K562 (cell line): ENCODE measurements around the gene SV2C. TPM values are rescaled to one million over a fixed set of nuclear protein-coding genes. Genes with fewer than 3 reads are reported as not detected.

Source experiments
- ATAC-seq: fragments of 200-7000 bp; cut with Tn5 transposase; 3 replicates; pipeline ENCODE4 v1.9.1; 2020; ENCODE audit warnings: moderate library complexity
- BruUV-seq: library from RNA; stranded (reverse); fragments of 400-500 nt; replicated peaks from 2 replicates; lab custom pipeline; 2021; lab: Mats Ljungman, UMichigan
- CTCF ChIA-PET: fragments of 300-600 bp; formaldehyde crosslinking; extraction: SDS; loops from one replicate; lab custom pipeline; 2021; ENCODE audit warnings: low intra/inter-chr PET ratio; lab: Yijun Ruan, JAX
- POLR2A ChIA-PET: fragments of 300-600, 350-650 bp; sonication (Branson Sonifier 250); formaldehyde crosslinking; extraction: SDS; loops from one replicate; lab custom pipeline; 2021; ENCODE audit warnings: antibody characterized with exemption, inconsistent platforms; lab: Yijun Ruan, JAX
- DNase-seq, 4 experiments: peaks; one replicate each; pipeline versions ENCODE4 v3.0.0 to v3.0.0-alpha.2; 2011 to 2018; ENCODE audit warnings: low spot score in 3 of 4, mixed read lengths in 3 of 4; ENCODE audit errors: extremely low read depth in 1 of 4
- FAIRE-seq: peaks from 2 replicates; lab custom pipeline; 2011; peaks lifted over from hg19 to GRCh38; lab: Jason Lieb, UNC
- H2AFZ ChIP-seq: 2 replicates; pipeline ENCODE4 v1.6.0; 2011; ENCODE audit warnings: low read depth, low read length, control low read depth, inconsistent platforms
- H3K27ac ChIP-seq: fragments of 200-600 bp; 3 replicates; pipeline ENCODE4 v1.8.0; 2011; ENCODE audit warnings: low read depth, mild to moderate bottlenecking, control low read depth, inconsistent platforms, low read length, moderate library complexity, mixed read lengths; ENCODE audit errors: extremely low read depth
- H3K27me3 ChIP-seq, 2 experiments: fragments of 300-600 bp in 1 of 2; 2 replicates in 1 of 2; 3 replicates in 1 of 2; pipeline versions ENCODE4 v1.6.0 to v1.8.0; 2011; ENCODE audit warnings: inconsistent platforms in 2 of 2, low read length in 2 of 2, mild to moderate bottlenecking in 1 of 2, mixed read lengths in 1 of 2, moderate library complexity in 1 of 2; ENCODE audit not compliant: control insufficient read depth in 2 of 2, insufficient read depth in 2 of 2
- H3K36me3 ChIP-seq: fragments of 300-600 bp; 3 replicates; pipeline ENCODE4 v1.8.0; 2011; ENCODE audit warnings: mild to moderate bottlenecking, low read length, inconsistent platforms; ENCODE audit not compliant: control insufficient read depth, insufficient read depth
- H3K4me1 ChIP-seq, 2 experiments: fragments of 200-600 bp in 1 of 2; replicated peaks in 1 of 2; 2 replicates in 1 of 2; 3 replicates in 1 of 2; pipeline versions ENCODE4 v1.5.1 to v1.8.0; 2011; ENCODE audit warnings: inconsistent platforms in 2 of 2, low read length in 2 of 2, mild to moderate bottlenecking in 1 of 2, mixed read lengths in 1 of 2, moderate library complexity in 1 of 2; ENCODE audit not compliant: control insufficient read depth in 2 of 2, insufficient read depth in 2 of 2
- H3K4me2 ChIP-seq: 2 replicates; pipeline ENCODE4 v1.6.1; 2011; ENCODE audit warnings: low read length, control low read depth, inconsistent platforms, mixed read lengths; ENCODE audit not compliant: insufficient read depth
- H3K4me3 ChIP-seq: fragments of 200-600 bp; sonication (generic), shearing (Covaris generic); 2 replicates; pipeline ENCODE4 v1.5.1; 2016; ENCODE audit warnings: control low read depth, inconsistent platforms
- H3K79me2 ChIP-seq: fragments of 200-600 bp; 3 replicates; pipeline ENCODE4 v1.8.0; 2011; ENCODE audit warnings: low read length, inconsistent platforms; ENCODE audit not compliant: control insufficient read depth, insufficient read depth
- H3K9ac ChIP-seq, 2 experiments: 2 replicates each; pipeline versions ENCODE4 v1.6.0 to v1.6.1; 2011; ENCODE audit warnings: low read depth in 2 of 2, low read length in 2 of 2, control low read depth in 1 of 2, inconsistent platforms in 1 of 2, mild to moderate bottlenecking in 1 of 2, mixed read lengths in 1 of 2; ENCODE audit not compliant: insufficient read depth in 1 of 2
- H3K9me1 ChIP-seq: one replicate; pipeline ENCODE4 v1.6.0; 2011; ENCODE audit warnings: inconsistent platforms, mild to moderate bottlenecking, low read length, moderate library complexity; ENCODE audit not compliant: control insufficient read depth, insufficient read depth
- H3K9me3 ChIP-seq: replicated peaks from 2 replicates; pipeline ENCODE4 v1.5.1; 2011; ENCODE audit warnings: low read depth, low read length, inconsistent platforms; ENCODE audit not compliant: control insufficient read depth, insufficient read depth
- H4K20me1 ChIP-seq: replicated peaks from 2 replicates; pipeline ENCODE4 v1.6.1; 2011; ENCODE audit warnings: low read length, inconsistent platforms, mixed read lengths; ENCODE audit not compliant: control insufficient read depth, insufficient read depth
- BMI1 ChIP-seq: fragments of 150-350 bp; IDR thresholded peaks from 2 replicates; pipeline ENCODE4 v1.6.1; 2014; ENCODE audit warnings: low read length
- HES1 ChIP-seq: fragments of 450-650 bp; IDR thresholded peaks from 2 replicates; pipeline ENCODE4 v1.6.1; 2016; ENCODE audit warnings: low read depth, mild to moderate bottlenecking, moderate library complexity
- IFI16 ChIP-seq: fragments of 250-450 bp; sonication (Bioruptor Pico); IDR thresholded peaks from 2 replicates; pipeline ENCODE4 v2.1.2; 2022; ENCODE audit warnings: mild to moderate bottlenecking, inconsistent platforms
- JUNB ChIP-seq: fragments of 450-650 bp; formaldehyde crosslinking; conservative IDR thresholded peaks from 2 replicates; pipeline ENCODE4 v1.4.0; 2020; ENCODE audit warnings: mild to moderate bottlenecking
- NKRF ChIP-seq: fragments of 450-650 bp; IDR thresholded peaks from 2 replicates; pipeline ENCODE4 v1.6.1; 2016; ENCODE audit warnings: borderline replicate concordance
- SRSF7 ChIP-seq: fragments of 200-400 bp; formaldehyde crosslinking; optimal IDR thresholded peaks from 2 replicates; pipeline ENCODE3; 2017; ENCODE audit warnings: mild to moderate bottlenecking, low read depth, low read length
- TCF15 ChIP-seq: fragments of 250-450 bp; sonication (Bioruptor Pico); IDR thresholded peaks from 2 replicates; pipeline ENCODE4 v1.8.0; 2022; ENCODE audit warnings: moderate library complexity, mild to moderate bottlenecking, inconsistent platforms
- ZNF121 ChIP-seq: sonication (generic); formaldehyde crosslinking; conservative IDR thresholded peaks from 2 replicates; pipeline ENCODE4 v1.8.0; 2022; ENCODE audit warnings: missing genetic modification reagents
- ZNF830 ChIP-seq: fragments of 250-450 bp; sonication (Bioruptor Pico); IDR thresholded peaks from 2 replicates; pipeline ENCODE4 v1.5.0; 2021; ENCODE audit warnings: mild to moderate bottlenecking
- WGBS: fragments of 100-300 bp; shearing (Covaris generic); methylation state at CpG from one replicate; pipeline ENCODE4 v1.1.6; 2016; ENCODE audit warnings: low coverage, mixed read lengths; ENCODE audit not compliant: insufficient coverage; ENCODE audit errors: missing lambda C conversion rate; 5-methylcytosine and 5-hydroxymethylcytosine counted together
- in situ Hi-C: fragments of 300-500 bp; cut with MboI; formaldehyde crosslinking; loops from 4 replicates; pipeline ENCODE4 v1.15.0; 2018; ENCODE audit warnings: inconsistent platforms, mixed read lengths
- intact Hi-C: fragments of 100-400 bp; cut with micrococcal nuclease; formaldehyde crosslinking; loops from 2 replicates; pipeline ENCODE4 v1.14.2; 2022
- polyA plus RNA-seq, 8 experiments: library from polyadenylated mRNA; depleted of rRNA in 4 of 8; stranded (reverse) in 5 of 8; unstranded in 3 of 8; fragments of >200 nt; fragmentation: Nextera tagmentation in 2 of 8; fragmentation: Illumina TruSeq in 1 of 8; extraction: Ambion mirVana in 2 of 8; extraction: Trizol in 1 of 8; gene quantifications; 2 replicates each; pipeline versions ENCODE4 v1.2.1 to v1.2.3, GENCODE V29; 2011 to 2014; ENCODE audit warnings: inconsistent platforms in 1 of 8, missing spikeins in 1 of 8
- total RNA-seq, 7 experiments: library from RNA; depleted of rRNA in 6 of 7; stranded (reverse); fragments of >200 nt in 6 of 7; fragmentation: Illumina TruSeq in 2 of 7; extraction: Trizol in 2 of 7; gene quantifications; 2 replicates each; pipeline versions ENCODE4 v1.2.1 to v1.2.3, GENCODE V29; 2011 to 2021; ENCODE audit warnings: low replicate concordance in 1 of 7

SV2C gene
- total and polyA plus RNA-seq, 9 of the 15 experiments (the other 6 are each of a cell fraction or from before 2014, with no cell fraction given) = 0.05 TPM; not detected in 8

- DNase-seq = no peak
- CTCF ChIA-PET = no interaction called here
- no TSS peak for BruUV-seq
Observed at GRCh38 chr5:76196457-76196856, 113.3 kb downstream of the SV2C start.

More at GRCh38 chr5:76196457-76196856, 113.3 kb downstream of the SV2C start:
- FAIRE-seq (peak; percentile 11), ATAC-seq (no peak)
- Histone ChIP-seq H3K27ac (no peak overlapping the region), H3K9me1 (no peaks in the 10 kb centered on the region), H3K4me3 (no peak overlapping the region), H3K9ac (no peak overlapping the region), H3K27me3 (peaks cover 0 to 6% of the 10 kb centered on the region in 2 experiments; a peak in 3 of 5 replicates), H2AFZ (no peak overlapping the region), H4K20me1 (no peaks in the 10 kb centered on the region), H3K4me2 (no peak overlapping the region), H3K9me3 (no peaks in the 10 kb centered on the region), H3K4me1 (no peaks in the 10 kb centered on the region; a peak in 2 of 5 replicates), H3K36me3 (no peaks in the 10 kb centered on the region), H3K79me2 (no peaks in the 10 kb centered on the region)
- 5% methylated on average over 3 of the region's 3 CpGs for WGBS
- in situ Hi-C loops = no loop called here
- TF ChIP-seq ZNF830 = no peak
- no peak for TF ChIP-seq ZNF121
- TF ChIP-seq IFI16 (CRISPR knock-in tag) = no peak
- TF ChIP-seq NKRF = no peak
- no peak for TF ChIP-seq TCF15 (CRISPR knock-in tag)
- TF ChIP-seq SRSF7 = no peak
- TF ChIP-seq HES1 = no peak
- no peak for TF ChIP-seq BMI1
- TF ChIP-seq JUNB (CRISPR knock-in tag) = no peak
- intact Hi-C loops = no loop called here
- POLR2A ChIA-PET = no interaction called here
